SK-N-SH treated with all-trans-retinoic acid at 6 μM for 48 hours (cell line): ENCODE results near the gene ST13.

ENCODE experiments used
- ATAC-seq: fragments of 200-7000 bp; cut with Tn5 transposase; 3 replicates; pipeline ENCODE4 v1.9.1; 2020; ENCODE audit warnings: mild to moderate bottlenecking, moderate library complexity
- ARNTL ChIP-seq: fragments of 450-650 bp; formaldehyde crosslinking; IDR thresholded peaks from 2 replicates; pipeline ENCODE4 v1.5.0; 2020; ENCODE audit warnings: low read depth, mild to moderate bottlenecking, moderate library complexity, borderline replicate concordance
- BACH2 ChIP-seq: fragments of 250-450 bp; sonication (Bioruptor Pico); IDR thresholded peaks from 2 replicates; pipeline ENCODE4 v1.9.0; 2021; ENCODE audit warnings: mild to moderate bottlenecking, borderline replicate concordance
- CREB5 ChIP-seq: fragments of 250-450 bp; sonication (Bioruptor Pico); IDR thresholded peaks from 2 replicates; pipeline ENCODE4 v1.5.1; 2020; ENCODE audit warnings: low read depth, mild to moderate bottlenecking, moderate library complexity
- CSDC2 ChIP-seq: fragments of 250-450 bp; sonication (Bioruptor Pico); IDR thresholded peaks from 2 replicates; pipeline ENCODE4 v1.5.0; 2020; ENCODE audit warnings: mild to moderate bottlenecking, moderate library complexity
- CSRNP3 ChIP-seq: fragments of 250-450 bp; sonication (Bioruptor Pico); IDR thresholded peaks from 2 replicates; pipeline ENCODE4 v1.5.1; 2021; ENCODE audit warnings: mild to moderate bottlenecking, moderate library complexity
- GLIS3 ChIP-seq: fragments of 250-450 bp; sonication (Bioruptor Pico); IDR thresholded peaks from 2 replicates; pipeline ENCODE4 v1.5.0; 2020; ENCODE audit warnings: mild to moderate bottlenecking, moderate library complexity
- ISL1 ChIP-seq: fragments of 250-450 bp; sonication (Bioruptor Pico); IDR thresholded peaks from 2 replicates; pipeline ENCODE4 v2.1.2; 2022; ENCODE audit warnings: mild to moderate bottlenecking, moderate library complexity
- OSR1 ChIP-seq: fragments of 250-450 bp; sonication (Bioruptor Pico); IDR thresholded peaks from 2 replicates; pipeline ENCODE4 v1.8.0; 2022; ENCODE audit warnings: moderate library complexity, mild to moderate bottlenecking, inconsistent platforms
- PATZ1 ChIP-seq: fragments of 250-450 bp; sonication (Bioruptor Pico); IDR thresholded peaks from 2 replicates; pipeline ENCODE4 v1.8.0; 2020; ENCODE audit warnings: mild to moderate bottlenecking, moderate library complexity, borderline replicate concordance
- POU6F1 ChIP-seq: fragments of 250-450 bp; sonication (Bioruptor Pico); IDR thresholded peaks from 2 replicates; pipeline ENCODE4 v1.8.0; 2021; ENCODE audit warnings: low read depth, mild to moderate bottlenecking, moderate library complexity, borderline replicate concordance
- PPARA ChIP-seq: fragments of 250-450 bp; sonication (Bioruptor Pico); IDR thresholded peaks from 2 replicates; pipeline ENCODE4 v1.5.0; 2020; ENCODE audit warnings: mild to moderate bottlenecking, borderline replicate concordance
- RARB ChIP-seq: fragments of 250-450 bp; sonication (Bioruptor Pico); IDR thresholded peaks from 2 replicates; pipeline ENCODE4 v1.8.0; 2021; ENCODE audit warnings: mild to moderate bottlenecking, moderate library complexity
- TOX ChIP-seq: fragments of 250-450 bp; sonication (Bioruptor Pico); IDR thresholded peaks from 2 replicates; pipeline ENCODE4 v1.8.0; 2021; ENCODE audit warnings: mild to moderate bottlenecking, moderate library complexity, borderline replicate concordance
- TSHZ2 ChIP-seq: fragments of 250-450 bp; sonication (Bioruptor Pico); IDR thresholded peaks from 2 replicates; pipeline ENCODE4 v1.5.0; 2020; ENCODE audit warnings: mild to moderate bottlenecking, moderate library complexity
- ZC3H10 ChIP-seq: fragments of 250-450 bp; sonication (Bioruptor Pico); IDR thresholded peaks from 2 replicates; pipeline ENCODE4 v1.5.1; 2021; ENCODE audit warnings: mild to moderate bottlenecking, moderate library complexity
- ZFP3 ChIP-seq: fragments of 250-450 bp; sonication (Bioruptor Pico); IDR thresholded peaks from 2 replicates; pipeline ENCODE4 v1.5.0; 2020; ENCODE audit warnings: mild to moderate bottlenecking, moderate library complexity
- ZFP30 ChIP-seq: fragments of 450-650 bp; formaldehyde crosslinking; IDR thresholded peaks from 2 replicates; pipeline ENCODE4 v1.5.0; 2022; ENCODE audit warnings: mild to moderate bottlenecking, moderate library complexity
- ZNF565 ChIP-seq: fragments of 450-650 bp; formaldehyde crosslinking; conservative IDR thresholded peaks from 2 replicates; pipeline ENCODE4 v1.5.0; 2020; ENCODE audit warnings: low read depth, mild to moderate bottlenecking, moderate library complexity
- ZNF70 ChIP-seq: fragments of 450-650 bp; formaldehyde crosslinking; IDR thresholded peaks from 2 replicates; pipeline ENCODE4 v1.5.0; 2020; ENCODE audit warnings: mild to moderate bottlenecking, moderate library complexity
- ZNF8 ChIP-seq: fragments of 450-650 bp; formaldehyde crosslinking; IDR thresholded peaks from 2 replicates; pipeline ENCODE4 v1.5.0; 2020; ENCODE audit warnings: mild to moderate bottlenecking, moderate library complexity

The ST13 gene

GRCh38 chr22:40894417-40894816 lies 38.0 kb upstream of the ST13 start:
- no peak for TF ChIP-seq ZFP3 (CRISPR knock-in tag)
- TF ChIP-seq ISL1 (CRISPR knock-in tag): no peak
- TF ChIP-seq TOX (CRISPR knock-in tag): no peak
- no peak for TF ChIP-seq ZNF8 (CRISPR knock-in tag)
- TF ChIP-seq CREB5 (CRISPR knock-in tag): no peak
- no peak for TF ChIP-seq PPARA
- TF ChIP-seq GLIS3 (CRISPR knock-in tag): no peak
- TF ChIP-seq OSR1 (CRISPR knock-in tag): no peak
- TF ChIP-seq BACH2: no peak
- no peak for TF ChIP-seq CSDC2 (CRISPR knock-in tag)
- ATAC-seq: no peak

- no peak for ATAC-seq
- no peak for TF ChIP-seq ZFP30 (CRISPR knock-in tag)
- no peak for TF ChIP-seq ZNF8 (CRISPR knock-in tag)
- TF ChIP-seq ZC3H10 (CRISPR knock-in tag): no peak
- no peak for TF ChIP-seq PATZ1 (CRISPR knock-in tag)
- TF ChIP-seq ZNF565: no peak
- TF ChIP-seq PPARA: no peak
- TF ChIP-seq POU6F1 (CRISPR knock-in tag): no peak
- TF ChIP-seq ISL1 (CRISPR knock-in tag): no peak
- TF ChIP-seq ARNTL: no peak
- TF ChIP-seq TOX (CRISPR knock-in tag): no peak
- TF ChIP-seq GLIS3 (CRISPR knock-in tag): no peak
- no peak for TF ChIP-seq RARB (CRISPR knock-in tag)
These were observed 34.4 kb upstream of the ST13 start for GRCh38 chr22:40890881-40891280.

GRCh38 chr22:40889116-40889515 lies 32.7 kb upstream of the ST13 start:
- ATAC-seq: no peak
- TF ChIP-seq CREB5 (CRISPR knock-in tag): no peak
- TF ChIP-seq PATZ1 (CRISPR knock-in tag): no peak
- TF ChIP-seq ZNF8 (CRISPR knock-in tag): no peak
- TF ChIP-seq ZNF565: no peak
- TF ChIP-seq ZFP3 (CRISPR knock-in tag): no peak
- TF ChIP-seq CSRNP3 (CRISPR knock-in tag): no peak
- TF ChIP-seq RARB (CRISPR knock-in tag): no peak
- TF ChIP-seq ARNTL: no peak
- no peak for TF ChIP-seq GLIS3 (CRISPR knock-in tag)
- no peak for TF ChIP-seq ZNF70 (CRISPR knock-in tag)
- no peak for TF ChIP-seq OSR1 (CRISPR knock-in tag)
- TF ChIP-seq ZC3H10 (CRISPR knock-in tag): no peak
- no peak for TF ChIP-seq PPARA
- TF ChIP-seq TSHZ2: no peak
